ENCODE data around the gene TOX3. TPM values are rescaled to one million over a fixed set of nuclear protein-coding genes. Genes with fewer than 3 reads are reported as not detected.

Gene TOX3
- total RNA-seq, 1 experiment from 2014 or later: not detected

DNA sequence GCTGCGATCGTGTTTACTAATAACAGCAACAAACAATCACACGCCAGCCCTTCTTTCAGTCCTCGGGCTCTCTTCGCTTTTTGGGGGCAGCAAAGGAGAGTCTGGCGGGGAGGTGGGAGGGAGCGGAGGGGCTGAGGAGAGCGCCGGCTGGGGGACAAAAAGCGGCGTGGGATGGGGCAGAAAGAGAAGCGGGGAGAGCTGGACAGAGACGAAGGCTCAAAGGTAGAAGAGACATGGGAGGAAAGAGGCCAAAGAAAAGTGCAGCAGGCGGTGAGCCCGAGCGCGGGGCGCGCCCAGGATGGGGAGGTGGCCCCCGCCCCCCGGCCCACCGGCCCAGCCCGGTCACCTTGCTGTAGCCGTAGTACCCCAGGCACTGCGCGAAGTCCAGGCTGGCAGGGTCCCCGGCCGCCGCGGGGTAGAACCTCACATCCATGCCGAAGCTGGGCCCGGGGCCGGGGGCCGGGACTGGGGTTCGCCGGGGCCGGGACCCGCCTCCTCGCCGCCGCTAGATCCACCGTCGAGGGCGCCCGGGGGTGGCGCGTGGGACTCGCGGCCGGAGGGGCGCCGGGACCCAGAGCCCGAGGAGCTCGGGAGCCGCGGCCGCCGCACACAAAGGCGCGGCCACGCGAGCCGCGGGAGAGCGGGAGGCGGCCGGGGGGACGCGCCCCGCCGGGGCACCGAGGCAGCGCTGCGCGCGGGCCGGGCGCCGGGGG is 496 bp downstream of the TOX3 start:
- Histone ChIP-seq H3K36me3 (ENCODE audit: insufficient read depth, low read length) (no peaks in the 10 kb centered on the region), H3K27me3 (ENCODE audit: low read length) (no peaks in the 10 kb centered on the region), H4K20me1 (ENCODE audit: insufficient read depth, low read depth, low read length) (no peaks in the 10 kb centered on the region), H3K9me3 (ENCODE audit: low read length) (no peaks in the 10 kb centered on the region), H3K4me3 (ENCODE audit: low read length) (no peak overlapping the region), H3K79me2 (ENCODE audit: low read length) (no peaks in the 10 kb centered on the region), H3K9me2 (replicated peaks; ENCODE audit: insufficient read depth, low read length) (no peaks in the 10 kb centered on the region; the same call in 1 of the 2 replicates), H3K4me1 (ENCODE audit: low read length) (no peaks in the 10 kb centered on the region), H3K27ac (ENCODE audit: low read length) (no peak overlapping the region), H3K9ac (ENCODE audit: low read length) (no peak overlapping the region), H3K4me2 (ENCODE audit: low read depth, low read length, poor library complexity, severe bottlenecking) (no peak overlapping the region), H2AFZ (ENCODE audit: low read length) (no peak overlapping the region)
- DNase-seq: no peak

DNA sequence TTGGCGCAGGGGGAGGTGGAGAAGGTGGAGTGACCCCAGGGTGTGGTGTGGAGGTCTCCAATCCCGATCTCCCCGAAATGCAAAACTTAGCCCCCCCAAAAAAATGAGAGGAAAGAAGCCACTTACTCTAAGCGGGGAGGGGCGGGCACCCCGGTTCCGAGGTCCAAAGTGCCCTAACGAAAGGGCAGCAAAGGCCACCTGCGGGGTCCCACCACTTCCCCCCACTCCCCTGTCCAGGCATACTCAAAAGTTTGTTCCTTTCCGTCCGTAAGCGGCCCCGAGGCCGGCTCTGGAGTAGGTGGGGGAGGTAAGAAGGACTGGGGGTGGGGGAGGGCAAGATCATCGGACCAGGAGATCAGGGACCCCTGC is 1.1 kb downstream of the TOX3 start:
- Histone ChIP-seq H2AFZ (ENCODE audit: low read length) (no peak overlapping the region), H3K9me2 (replicated peaks; ENCODE audit: insufficient read depth, low read length) (no peaks in the 10 kb centered on the region; the same call in 1 of the 2 replicates), H4K20me1 (ENCODE audit: insufficient read depth, low read depth, low read length) (no peaks in the 10 kb centered on the region), H3K27ac (ENCODE audit: low read length) (no peak overlapping the region), H3K36me3 (ENCODE audit: insufficient read depth, low read length) (no peaks in the 10 kb centered on the region), H3K9me3 (ENCODE audit: low read length) (no peaks in the 10 kb centered on the region), H3K27me3 (ENCODE audit: low read length) (no peaks in the 10 kb centered on the region), H3K4me1 (ENCODE audit: low read length) (no peaks in the 10 kb centered on the region), H3K79me2 (ENCODE audit: low read length) (no peaks in the 10 kb centered on the region), H3K4me3 (ENCODE audit: low read length) (no peak overlapping the region), H3K9ac (ENCODE audit: low read length) (no peak overlapping the region), H3K4me2 (ENCODE audit: low read depth, low read length, poor library complexity, severe bottlenecking) (no peak overlapping the region)
- DNase-seq: no peak

DNA sequence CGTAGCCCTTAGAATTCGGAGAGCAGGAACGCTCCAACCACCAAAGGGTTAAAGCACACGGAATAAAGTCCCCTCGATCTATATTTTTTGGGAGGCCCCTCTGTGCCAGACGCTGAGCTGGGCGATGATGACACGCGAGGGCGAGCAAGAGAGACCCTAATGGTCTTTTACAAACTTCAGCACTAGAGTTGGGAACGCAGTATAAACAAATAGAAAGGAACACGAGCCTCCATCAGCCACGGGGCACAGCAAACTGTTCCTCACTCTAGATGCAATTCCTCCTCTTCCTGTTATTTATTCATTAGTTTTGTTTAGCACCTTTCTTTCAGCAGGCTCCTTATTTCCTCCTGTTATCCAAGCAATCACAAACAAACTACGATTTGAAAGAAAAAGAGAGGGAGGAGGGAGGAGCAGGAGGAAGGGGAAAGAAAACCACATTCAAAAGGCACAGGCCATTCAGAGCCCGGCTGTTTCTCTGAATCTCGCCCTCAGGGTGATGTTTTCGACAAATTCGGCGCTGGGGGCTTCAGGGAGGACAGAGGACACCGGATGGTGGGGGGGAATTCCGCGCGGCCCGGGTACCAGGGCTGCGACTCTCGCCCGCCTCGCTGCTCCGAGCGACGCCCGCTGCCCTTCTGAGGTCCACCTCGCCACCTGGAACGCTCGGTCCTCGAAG is 1.6 kb downstream of the TOX3 start:
- H3K4me3 ChIP-seq (ENCODE audit: low read length): no peak overlapping the region

DNA sequence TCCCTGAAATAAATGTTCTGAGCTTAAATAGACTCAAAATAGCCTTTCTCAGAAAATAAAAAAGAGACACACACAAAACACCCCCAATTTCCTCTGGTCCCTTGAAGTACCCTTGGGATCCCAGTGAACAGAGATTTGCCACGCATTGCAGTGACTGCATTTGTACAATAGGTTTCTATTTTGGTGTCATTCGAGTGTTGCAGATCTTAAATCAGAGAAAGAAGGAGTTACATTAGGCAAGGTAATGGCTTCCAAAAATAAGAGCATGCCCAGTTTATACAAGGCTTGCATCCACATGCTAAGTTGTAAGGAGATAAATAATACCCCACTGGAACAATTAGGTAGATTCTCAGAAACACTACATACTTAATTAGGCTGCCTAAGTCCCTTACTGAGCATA is 2.2 kb downstream of the TOX3 start:
- H3K36me3 ChIP-seq (ENCODE audit: insufficient read depth, low read length): no peaks in the 10 kb centered on the region
- H3K9me2 ChIP-seq (replicated peaks; ENCODE audit: insufficient read depth, low read length): no peaks in the 10 kb centered on the region; the same call in 1 of the 2 replicates
- H3K4me2 ChIP-seq (ENCODE audit: low read depth, low read length, poor library complexity, severe bottlenecking): no peak overlapping the region
- no peaks in the 10 kb centered on the region for H3K27me3 ChIP-seq (ENCODE audit: low read length)
- no peak overlapping the region for H3K27ac ChIP-seq (ENCODE audit: low read length)
- no peak overlapping the region for H3K9ac ChIP-seq (ENCODE audit: low read length)
- H3K9me3 ChIP-seq (ENCODE audit: low read length): no peaks in the 10 kb centered on the region
- no peaks in the 10 kb centered on the region for H3K4me1 ChIP-seq (ENCODE audit: low read length)
- no peak overlapping the region for H2AFZ ChIP-seq (ENCODE audit: low read length)
- no peak overlapping the region for H3K4me3 ChIP-seq (ENCODE audit: low read length)
- no peaks in the 10 kb centered on the region for H4K20me1 ChIP-seq (ENCODE audit: insufficient read depth, low read depth, low read length)
- no peaks in the 10 kb centered on the region for H3K79me2 ChIP-seq (ENCODE audit: low read length)
- no peak for DNase-seq

More for the DNA sequence above, 1.6 kb downstream of the TOX3 start:
- no peaks in the 10 kb centered on the region for H3K4me1 ChIP-seq (ENCODE audit: low read length)
- no peak overlapping the region for H3K9ac ChIP-seq (ENCODE audit: low read length)
- no peaks in the 10 kb centered on the region; the same call in 1 of the 2 replicates for H3K9me2 ChIP-seq (replicated peaks; ENCODE audit: insufficient read depth, low read length)
- no peak overlapping the region for H3K27ac ChIP-seq (ENCODE audit: low read length)
- no peaks in the 10 kb centered on the region for H3K27me3 ChIP-seq (ENCODE audit: low read length)
- H3K79me2 ChIP-seq (ENCODE audit: low read length): no peaks in the 10 kb centered on the region
- no peak overlapping the region for H2AFZ ChIP-seq (ENCODE audit: low read length)
- no peaks in the 10 kb centered on the region for H3K36me3 ChIP-seq (ENCODE audit: insufficient read depth, low read length)
- no peaks in the 10 kb centered on the region for H3K9me3 ChIP-seq (ENCODE audit: low read length)
- H4K20me1 ChIP-seq (ENCODE audit: insufficient read depth, low read depth, low read length): no peaks in the 10 kb centered on the region
- DNase-seq: no peak
- H3K4me2 ChIP-seq (ENCODE audit: low read depth, low read length, poor library complexity, severe bottlenecking): no peak overlapping the region

DNA sequence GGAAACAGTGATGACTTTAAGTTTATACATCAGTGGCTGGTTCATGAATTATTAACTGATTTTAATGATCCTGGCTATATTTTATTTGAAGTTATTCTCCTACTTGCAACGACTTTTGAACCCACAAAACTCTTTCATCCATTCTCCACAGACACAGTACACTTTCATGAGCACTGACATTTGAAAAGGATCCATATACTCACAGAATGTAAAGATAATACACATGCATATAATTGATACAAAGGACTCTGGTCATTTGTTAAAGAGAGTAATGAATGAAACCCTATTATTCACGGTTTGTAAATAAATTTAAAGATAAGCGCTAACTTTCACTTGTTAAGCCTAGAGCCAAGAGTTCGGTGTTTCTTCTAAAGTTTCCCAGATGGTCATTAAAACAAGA is 3.3 kb downstream of the TOX3 start:
- Histone ChIP-seq H3K36me3 (ENCODE audit: insufficient read depth, low read length) (no peaks in the 10 kb centered on the region), H2AFZ (ENCODE audit: low read length) (no peak overlapping the region), H3K79me2 (ENCODE audit: low read length) (no peaks in the 10 kb centered on the region), H3K9me2 (replicated peaks; ENCODE audit: insufficient read depth, low read length) (no peaks in the 10 kb centered on the region), H3K4me1 (ENCODE audit: low read length) (no peaks in the 10 kb centered on the region), H3K27me3 (ENCODE audit: low read length) (no peaks in the 10 kb centered on the region), H4K20me1 (ENCODE audit: insufficient read depth, low read depth, low read length) (no peaks in the 10 kb centered on the region), H3K27ac (ENCODE audit: low read length) (no peak overlapping the region), H3K4me3 (ENCODE audit: low read length) (no peak overlapping the region), H3K4me2 (ENCODE audit: low read depth, low read length, poor library complexity, severe bottlenecking) (no peak overlapping the region), H3K9ac (ENCODE audit: low read length) (no peak overlapping the region), H3K9me3 (ENCODE audit: low read length) (no peaks in the 10 kb centered on the region)
- DNase-seq: no peak

DNA sequence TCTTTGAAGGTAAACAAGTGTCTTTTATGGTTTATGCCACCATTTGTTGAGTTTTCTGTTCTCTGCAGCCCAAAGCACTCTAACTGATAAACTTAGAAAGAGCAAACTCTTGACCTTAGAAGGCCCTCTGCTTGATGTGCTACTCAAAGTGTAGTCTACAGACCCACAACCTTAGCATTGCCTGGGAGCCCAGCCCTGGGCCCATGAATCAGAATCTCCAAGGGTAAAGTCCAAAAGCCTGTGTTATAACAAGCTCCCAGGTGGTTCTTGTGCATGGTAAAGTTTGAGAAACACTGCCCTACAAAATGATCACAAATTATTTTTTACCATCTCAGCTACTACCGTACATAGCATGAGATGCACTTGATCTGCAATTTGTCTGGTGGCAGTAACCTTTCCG is 6.0 kb downstream of the TOX3 start:
- no peaks in the 10 kb centered on the region for H3K9me2 ChIP-seq (replicated peaks; ENCODE audit: insufficient read depth, low read length)
- H3K9me3 ChIP-seq (ENCODE audit: low read length): no peaks in the 10 kb centered on the region
- H2AFZ ChIP-seq (ENCODE audit: low read length): no peak overlapping the region
- no peak overlapping the region for H3K4me2 ChIP-seq (ENCODE audit: low read depth, low read length, poor library complexity, severe bottlenecking)
- no peaks in the 10 kb centered on the region for H3K4me1 ChIP-seq (ENCODE audit: low read length)
- H4K20me1 ChIP-seq (ENCODE audit: insufficient read depth, low read depth, low read length): no peaks in the 10 kb centered on the region
- H3K36me3 ChIP-seq (ENCODE audit: insufficient read depth, low read length): no peaks in the 10 kb centered on the region
- no peak overlapping the region for H3K27ac ChIP-seq (ENCODE audit: low read length)
- no peak for DNase-seq
- H3K27me3 ChIP-seq (ENCODE audit: low read length): no peaks in the 10 kb centered on the region
- H3K4me3 ChIP-seq (ENCODE audit: low read length): no peak overlapping the region
- H3K9ac ChIP-seq (ENCODE audit: low read length): no peak overlapping the region
- H3K79me2 ChIP-seq (ENCODE audit: low read length): no peaks in the 10 kb centered on the region

DNA sequence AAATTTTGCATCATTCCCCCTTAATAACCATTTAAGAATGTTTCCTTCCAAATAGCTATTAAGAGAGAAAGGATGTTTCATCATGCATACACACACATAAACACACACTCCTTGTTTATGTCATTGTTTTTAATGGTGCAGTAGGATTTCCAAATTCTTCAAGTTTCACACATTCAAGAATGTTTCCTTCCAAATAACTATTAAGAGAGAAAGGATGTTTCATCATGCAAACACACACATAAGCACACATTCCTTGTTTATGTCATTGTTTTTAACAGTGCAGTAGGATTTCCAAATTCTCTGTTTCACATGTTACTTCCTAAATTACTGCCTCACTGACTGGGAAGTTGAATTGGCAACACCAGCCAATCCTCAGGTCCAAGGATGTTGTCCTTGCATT is 7.8 kb downstream of the TOX3 start:
- Histone ChIP-seq H3K4me1 (ENCODE audit: low read length) (no peaks in the 10 kb centered on the region), H2AFZ (ENCODE audit: low read length) (no peak overlapping the region), H3K4me3 (ENCODE audit: low read length) (no peak overlapping the region), H3K27ac (ENCODE audit: low read length) (no peak overlapping the region), H3K9me2 (replicated peaks; ENCODE audit: insufficient read depth, low read length) (no peaks in the 10 kb centered on the region), H3K36me3 (ENCODE audit: insufficient read depth, low read length) (no peaks in the 10 kb centered on the region), H3K4me2 (ENCODE audit: low read depth, low read length, poor library complexity, severe bottlenecking) (no peak overlapping the region), H3K79me2 (ENCODE audit: low read length) (no peaks in the 10 kb centered on the region), H3K27me3 (ENCODE audit: low read length) (no peaks in the 10 kb centered on the region), H4K20me1 (ENCODE audit: insufficient read depth, low read depth, low read length) (no peaks in the 10 kb centered on the region), H3K9ac (ENCODE audit: low read length) (no peak overlapping the region), H3K9me3 (ENCODE audit: low read length) (no peaks in the 10 kb centered on the region)
- DNase-seq: no peak

DNA sequence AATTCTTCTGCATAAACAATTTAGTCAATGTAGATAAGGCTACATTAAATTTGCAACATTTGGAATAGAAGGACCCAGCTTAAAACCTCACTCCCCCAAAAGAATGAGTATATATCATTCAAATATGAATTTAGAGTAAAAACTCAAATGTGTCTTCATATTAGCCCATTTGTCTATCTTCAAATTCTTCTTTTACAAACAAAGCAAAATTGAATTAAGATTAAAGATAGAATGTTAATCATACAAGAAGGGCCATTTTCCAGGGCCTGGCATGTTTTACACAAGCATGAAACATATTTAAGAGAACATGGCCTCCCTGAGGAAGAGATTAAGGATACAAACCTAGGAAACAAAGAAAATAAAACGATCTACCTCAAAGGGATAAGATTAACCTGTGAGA is 8.4 kb downstream of the TOX3 start:
- H3K9ac ChIP-seq (ENCODE audit: low read length): no peak overlapping the region
- no peaks in the 10 kb centered on the region for H3K36me3 ChIP-seq (ENCODE audit: insufficient read depth, low read length)
- no peaks in the 10 kb centered on the region for H4K20me1 ChIP-seq (ENCODE audit: insufficient read depth, low read depth, low read length)
- H3K4me3 ChIP-seq (ENCODE audit: low read length): no peak overlapping the region
- no peaks in the 10 kb centered on the region for H3K79me2 ChIP-seq (ENCODE audit: low read length)
- no peaks in the 10 kb centered on the region for H3K9me2 ChIP-seq (replicated peaks; ENCODE audit: insufficient read depth, low read length)
- no peak overlapping the region for H3K27ac ChIP-seq (ENCODE audit: low read length)
- H3K4me2 ChIP-seq (ENCODE audit: low read depth, low read length, poor library complexity, severe bottlenecking): no peak overlapping the region
- DNase-seq: no peak
- H2AFZ ChIP-seq (ENCODE audit: low read length): no peak overlapping the region
- no peaks in the 10 kb centered on the region for H3K4me1 ChIP-seq (ENCODE audit: low read length)
- H3K27me3 ChIP-seq (ENCODE audit: low read length): no peaks in the 10 kb centered on the region
- no peaks in the 10 kb centered on the region for H3K9me3 ChIP-seq (ENCODE audit: low read length)

All from Karpas-422 (cell line).